AG09319 (cell line): ENCODE results near the gene PACS2.
"Not testable (repeated sequence)": the region's sequence is repeated elsewhere in the genome, so short reads cannot be mapped to it uniquely, and the experiment has no call there.

Source experiments
- DNase-seq: peaks from one replicate; pipeline ENCODE4 v3.0.0-alpha.2; 2010; ENCODE audit warnings: low read depth; ENCODE audit errors: extremely low read depth
- TF ChIP-seq, protein P1 (sequence below): IDR thresholded peaks from 2 replicates; pipeline ENCODE4 v1.5.1; 2011; ENCODE audit warnings: low read depth, mild to moderate bottlenecking, inconsistent platforms, low read length, moderate library complexity

PACS2 gene

DNA sequence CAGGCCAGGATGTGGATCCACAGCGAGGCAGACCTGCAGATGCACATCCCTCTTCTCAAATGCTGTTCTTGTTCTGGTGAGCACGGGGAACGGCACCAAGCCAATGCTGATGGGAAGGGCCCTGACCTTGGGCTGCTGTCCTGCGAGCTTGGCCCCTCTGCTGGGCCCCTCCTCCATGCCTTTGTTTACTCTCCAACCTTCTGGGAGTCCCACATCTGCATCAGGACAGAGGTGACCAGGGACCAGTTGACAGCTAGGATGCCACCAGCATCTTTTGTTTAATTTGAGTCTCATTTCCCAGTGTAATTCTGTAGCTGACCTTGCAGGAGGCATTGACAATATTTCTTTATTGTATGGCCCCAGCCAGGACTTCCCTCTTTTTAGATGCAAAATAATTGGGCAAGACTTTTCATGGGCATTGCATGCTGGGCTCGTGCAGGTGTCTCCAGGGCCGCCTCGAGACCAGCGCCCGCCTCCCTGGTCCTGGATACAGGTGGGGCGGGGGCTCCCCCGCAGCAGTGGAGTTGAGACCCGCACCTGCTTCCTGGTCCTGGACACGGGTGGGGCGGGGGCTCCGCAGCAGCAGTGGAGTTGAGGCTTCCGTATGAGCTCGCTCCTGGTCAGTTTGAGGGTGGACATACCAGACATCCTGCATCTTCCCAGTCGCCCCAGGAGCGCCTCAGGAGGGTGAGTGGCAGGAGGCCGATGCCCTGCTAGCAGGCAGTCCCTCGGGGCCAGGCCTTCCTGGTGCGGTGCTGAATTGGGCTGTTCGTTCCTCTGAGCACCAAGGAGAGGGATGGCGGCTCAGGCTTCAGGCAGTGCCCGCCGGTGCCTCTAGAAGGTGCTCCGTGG is 11.4 kb downstream of the PACS2 start:
- TF ChIP-seq, protein P1, sequence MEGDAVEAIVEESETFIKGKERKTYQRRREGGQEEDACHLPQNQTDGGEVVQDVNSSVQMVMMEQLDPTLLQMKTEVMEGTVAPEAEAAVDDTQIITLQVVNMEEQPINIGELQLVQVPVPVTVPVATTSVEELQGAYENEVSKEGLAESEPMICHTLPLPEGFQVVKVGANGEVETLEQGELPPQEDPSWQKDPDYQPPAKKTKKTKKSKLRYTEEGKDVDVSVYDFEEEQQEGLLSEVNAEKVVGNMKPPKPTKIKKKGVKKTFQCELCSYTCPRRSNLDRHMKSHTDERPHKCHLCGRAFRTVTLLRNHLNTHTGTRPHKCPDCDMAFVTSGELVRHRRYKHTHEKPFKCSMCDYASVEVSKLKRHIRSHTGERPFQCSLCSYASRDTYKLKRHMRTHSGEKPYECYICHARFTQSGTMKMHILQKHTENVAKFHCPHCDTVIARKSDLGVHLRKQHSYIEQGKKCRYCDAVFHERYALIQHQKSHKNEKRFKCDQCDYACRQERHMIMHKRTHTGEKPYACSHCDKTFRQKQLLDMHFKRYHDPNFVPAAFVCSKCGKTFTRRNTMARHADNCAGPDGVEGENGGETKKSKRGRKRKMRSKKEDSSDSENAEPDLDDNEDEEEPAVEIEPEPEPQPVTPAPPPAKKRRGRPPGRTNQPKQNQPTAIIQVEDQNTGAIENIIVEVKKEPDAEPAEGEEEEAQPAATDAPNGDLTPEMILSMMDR, result no peak
- no peak for DNase-seq

DNA sequence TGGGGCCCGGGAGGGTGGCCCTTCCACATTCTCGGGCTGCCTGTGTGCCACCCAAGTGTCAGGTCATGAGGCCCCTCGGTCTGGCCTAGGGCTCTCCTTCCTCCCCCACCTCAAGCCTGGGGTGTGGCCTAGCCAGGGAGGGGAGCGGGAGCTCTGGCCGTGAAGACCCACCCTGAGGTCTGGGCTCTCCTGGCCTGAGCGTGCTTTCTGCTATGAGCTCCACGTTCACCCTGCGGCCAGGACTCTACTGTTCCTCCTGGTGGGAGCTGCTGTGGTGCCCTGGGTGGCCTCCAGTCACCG is 12.0 kb downstream of the PACS2 start:
- TF ChIP-seq, protein P1, result no peak
- DNase-seq, result no peak

DNA sequence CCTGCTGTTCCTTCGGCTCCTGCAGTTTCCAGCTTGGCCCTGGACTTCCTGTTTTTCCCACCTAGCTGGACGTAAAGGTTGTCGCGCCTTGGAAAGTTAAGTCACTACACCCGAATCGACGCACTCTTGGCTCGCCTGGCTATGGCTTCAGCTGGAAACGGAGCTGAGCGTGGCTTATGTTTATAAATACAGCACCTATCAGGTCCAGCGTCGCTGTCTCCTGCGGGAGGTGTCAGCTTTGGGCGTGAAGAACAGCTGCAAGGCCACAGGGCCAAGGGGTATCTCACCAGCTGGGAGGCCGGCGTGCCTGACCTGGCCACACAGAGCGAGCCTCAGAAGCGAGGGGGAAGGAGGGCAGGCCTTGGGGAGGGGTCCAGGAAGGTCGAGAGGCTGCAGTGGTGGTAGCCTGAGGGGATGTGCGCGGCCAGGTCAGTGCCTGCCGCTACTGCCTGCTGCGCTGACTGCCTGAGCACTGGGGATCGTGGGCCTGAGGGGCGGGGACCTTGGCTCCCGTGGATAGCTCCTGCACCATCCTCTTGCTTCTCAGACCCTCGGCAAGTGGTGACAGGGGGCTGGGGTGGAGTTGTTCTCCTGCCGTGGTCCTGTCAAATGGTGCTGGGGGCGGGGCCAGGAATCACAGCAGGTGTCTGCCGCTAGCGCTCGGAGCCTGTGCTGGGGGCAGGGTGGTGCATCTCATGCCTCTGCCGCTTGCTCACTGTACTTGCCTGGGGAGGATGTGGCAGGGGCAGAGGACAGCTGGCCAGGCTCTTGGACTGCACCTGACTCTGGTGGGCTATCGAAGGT is 12.5 kb downstream of the PACS2 start:
- TF ChIP-seq, protein P1, result no peak
- no peak for DNase-seq

DNA sequence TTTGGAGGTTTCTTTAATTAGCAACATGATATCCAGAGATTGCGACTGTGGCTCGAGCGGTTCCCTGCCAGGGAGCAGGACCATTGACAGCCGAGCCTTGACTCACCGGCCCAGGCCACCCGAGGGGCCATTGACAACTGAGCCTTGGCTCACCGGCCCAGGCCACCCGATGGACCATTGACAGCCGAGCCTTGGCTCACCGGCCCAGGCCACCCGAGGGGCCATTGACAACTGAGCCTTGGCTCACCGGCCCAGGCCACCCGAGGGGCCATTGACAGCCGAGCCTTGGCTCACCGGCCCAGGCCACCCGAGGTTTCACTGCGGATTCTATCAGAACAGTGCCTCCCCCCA is 13.1 kb downstream of the PACS2 start:
- not testable (repeated sequence) for DNase-seq

DNA sequence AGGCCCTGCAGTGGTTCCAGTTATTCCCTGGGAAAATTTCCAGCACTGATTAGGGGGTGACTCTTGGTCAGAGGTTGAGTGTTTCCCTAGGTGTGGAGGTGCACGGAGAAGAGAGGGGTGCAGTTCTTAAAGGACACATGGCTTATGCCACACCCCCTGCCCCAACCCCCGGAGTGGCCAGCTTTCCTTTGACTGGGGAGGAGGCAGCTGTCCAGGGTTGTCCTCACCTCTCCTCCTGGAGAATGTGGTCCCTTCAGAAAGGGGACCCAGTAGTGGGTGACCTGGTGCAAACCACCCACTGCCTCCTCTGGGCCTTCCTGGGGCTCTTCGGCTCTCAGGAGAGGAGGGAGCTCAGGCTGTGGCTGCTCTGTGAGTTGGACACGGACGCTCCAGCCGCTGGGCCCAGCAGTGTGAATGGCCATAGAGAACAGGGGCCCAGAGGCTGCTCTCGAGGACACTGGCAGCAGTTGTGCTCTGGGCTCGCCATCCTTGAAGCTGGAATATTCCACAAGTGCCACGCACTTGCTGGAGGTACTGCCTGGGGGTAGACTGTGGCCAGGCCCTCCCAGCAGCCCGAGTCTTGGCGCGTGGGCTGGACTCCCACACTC is 13.6 kb downstream of the PACS2 start:
- no peak for DNase-seq
- TF ChIP-seq, protein P1, result no peak

DNA sequence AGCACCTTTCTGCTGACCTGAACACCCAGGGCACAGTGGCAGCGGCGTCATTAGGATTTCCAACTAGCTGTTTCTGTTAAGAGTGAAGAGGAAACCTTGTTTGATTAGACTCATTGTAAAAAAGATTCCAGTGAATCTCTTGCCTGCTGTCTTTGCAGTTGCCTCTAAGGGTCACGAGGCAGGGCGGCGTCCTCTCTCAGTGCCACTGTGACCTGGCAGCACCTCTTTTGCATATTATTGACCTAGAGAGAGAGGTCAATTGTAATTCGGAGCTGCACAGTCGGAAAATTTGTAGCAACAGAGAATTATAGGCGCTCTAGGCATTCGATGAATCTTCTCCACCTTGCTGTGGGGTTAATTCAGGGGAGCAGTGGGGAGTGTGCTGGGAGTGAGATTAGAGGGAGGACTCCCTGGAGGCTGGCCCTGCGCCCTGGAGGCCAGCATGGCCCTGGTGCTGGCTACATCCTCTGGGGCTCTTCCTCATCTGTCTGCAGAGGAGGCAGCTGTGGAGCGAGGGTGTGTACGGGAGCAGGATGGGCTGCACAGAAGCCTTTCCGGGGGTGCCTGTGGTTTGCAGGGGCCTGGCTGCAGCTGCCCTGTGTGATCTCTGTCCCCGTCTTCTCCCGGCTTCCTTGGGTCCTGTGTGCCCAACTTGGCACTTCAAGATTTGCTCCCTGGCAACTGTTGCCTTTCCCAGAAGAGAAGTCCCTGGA is 14.3 kb downstream of the PACS2 start:
- no peak for DNase-seq
- TF ChIP-seq, protein P1, result no peak

DNA sequence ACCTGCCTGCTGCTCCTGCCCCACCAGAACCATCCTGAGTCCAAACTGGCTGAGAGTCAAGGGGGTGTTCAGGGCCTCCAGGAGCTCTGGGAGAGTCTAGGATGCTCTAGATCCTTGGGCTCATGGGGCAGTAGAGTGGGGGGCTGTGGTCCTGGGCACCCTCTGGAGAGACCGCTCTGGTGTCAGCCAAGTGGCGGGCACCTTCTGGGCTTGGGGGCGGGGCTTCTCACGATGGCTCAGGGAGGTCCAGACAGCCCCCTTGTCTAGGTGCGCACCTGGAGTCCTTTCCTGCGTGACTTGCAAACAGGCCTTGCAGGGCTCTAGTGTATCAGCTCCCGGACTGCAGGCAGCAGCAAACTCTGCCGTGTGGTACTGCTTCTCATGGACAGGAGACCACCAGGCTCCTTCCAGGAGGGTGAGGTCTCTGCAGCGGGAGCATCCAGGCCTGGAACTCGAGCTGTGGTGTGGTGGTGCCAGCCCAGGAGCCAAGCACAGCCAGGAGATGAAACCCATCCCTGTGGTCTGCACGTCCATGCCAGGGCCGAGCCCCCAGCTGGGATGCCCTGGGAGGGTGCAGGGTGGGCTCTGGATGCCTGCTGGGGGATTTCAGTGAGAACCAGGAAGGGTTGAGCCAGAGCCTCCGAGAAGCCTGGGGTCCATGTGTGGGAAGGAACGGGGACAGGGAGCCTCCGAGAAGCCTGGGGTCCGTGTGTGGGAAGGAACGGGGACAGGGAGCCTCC is 15.0 kb downstream of the PACS2 start:
- TF ChIP-seq, protein P1, result no peak
- no peak for DNase-seq
